Epithelial cell of proximal tubule (primary cell): Measurements from ENCODE around the gene SAMSN1. TPM values are rescaled to one million over a fixed set of nuclear protein-coding genes. Genes with fewer than 3 reads are reported as not detected.
A peak's percentile ranks its signal among the peaks of the same experiment; 100 is the strongest.

ENCODE experiments used
- DNase-seq: peaks from one replicate; pipeline ENCODE4 v3.0.0-alpha.2; 2011; ENCODE audit warnings: low read depth
- H3K4me3 ChIP-seq: 2 replicates; pipeline ENCODE4 v1.5.1; 2011; ENCODE audit warnings: low read depth, mild to moderate bottlenecking, low read length
- CTCF ChIP-seq: conservative IDR thresholded peaks from 2 replicates; pipeline ENCODE4 v1.5.1; 2012; ENCODE audit warnings: low read depth, mild to moderate bottlenecking, low read length
- total RNA-seq: library from RNA; depleted of rRNA; stranded (reverse); fragments of >200 nt; gene quantifications from 2 replicates; pipeline ENCODE4 v1.2.3, GENCODE V29; 2015

SAMSN1 gene
- total RNA-seq, result 0.07 TPM in 1 of 2 replicates, not detected in the other

DNA sequence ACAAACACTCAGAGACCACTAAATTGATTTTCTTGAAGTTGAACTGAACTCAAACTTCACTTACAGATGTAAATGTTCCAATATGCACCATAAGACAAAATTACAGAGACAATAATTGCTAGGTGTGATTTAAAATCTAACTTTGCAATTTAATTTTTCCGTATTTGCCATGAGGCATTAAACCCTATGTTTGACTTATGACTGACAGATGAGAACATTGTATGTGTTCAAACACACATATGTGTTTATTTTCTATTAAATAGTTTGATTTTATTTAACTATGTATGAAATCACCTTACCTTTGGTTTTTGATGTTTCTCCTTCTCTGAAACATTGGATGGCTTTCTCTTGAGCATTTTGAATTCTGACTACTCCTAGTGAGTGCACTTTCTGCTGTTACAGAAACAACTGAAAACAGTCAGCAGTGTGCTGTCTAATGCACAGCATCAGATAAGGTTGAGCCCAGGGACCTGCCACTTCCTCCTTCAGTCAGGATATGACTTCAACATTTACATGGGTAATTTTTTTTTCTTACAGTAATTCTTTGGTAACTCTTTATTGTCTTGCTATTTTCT, at the start of gene SAMSN1:
TSS of gene SAMSN1 (minus strand) at position 410 of the 575 bp plus-strand sequence. CDS start at position 356, 54 bp downstream.
- H3K4me3 ChIP-seq, result no peak within 1 kb of the TSS
- no peak for DNase-seq
- no peak for TF ChIP-seq CTCF

GRCh38 chr21:14595449-14595848, 49.3 kb upstream of the SAMSN1 start:
- no peak for DNase-seq
- TF ChIP-seq CTCF, result no peak
- no peak overlapping the region for H3K4me3 ChIP-seq

DNA sequence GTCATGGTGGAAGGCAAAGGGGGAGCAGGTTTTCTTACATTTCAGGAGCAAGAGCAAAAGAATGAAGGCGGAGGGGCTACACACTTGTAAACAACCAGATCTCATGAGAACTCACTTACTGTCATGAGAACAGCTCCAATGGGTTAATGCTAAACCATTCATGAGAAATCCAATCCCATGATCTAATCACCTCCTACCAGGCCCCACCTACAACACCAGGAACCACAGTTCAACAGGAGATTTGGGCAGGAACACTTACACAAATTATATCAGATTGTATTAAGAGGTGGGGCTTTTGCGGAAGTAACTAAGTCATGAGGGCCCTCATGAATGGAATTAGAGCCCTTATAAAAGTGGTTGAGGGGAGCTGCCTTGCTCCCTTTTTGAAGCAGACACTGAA, 48.9 kb upstream of the SAMSN1 start:
- DNase-seq, result no peak
- TF ChIP-seq CTCF, result no peak
- no peak overlapping the region for H3K4me3 ChIP-seq

DNA sequence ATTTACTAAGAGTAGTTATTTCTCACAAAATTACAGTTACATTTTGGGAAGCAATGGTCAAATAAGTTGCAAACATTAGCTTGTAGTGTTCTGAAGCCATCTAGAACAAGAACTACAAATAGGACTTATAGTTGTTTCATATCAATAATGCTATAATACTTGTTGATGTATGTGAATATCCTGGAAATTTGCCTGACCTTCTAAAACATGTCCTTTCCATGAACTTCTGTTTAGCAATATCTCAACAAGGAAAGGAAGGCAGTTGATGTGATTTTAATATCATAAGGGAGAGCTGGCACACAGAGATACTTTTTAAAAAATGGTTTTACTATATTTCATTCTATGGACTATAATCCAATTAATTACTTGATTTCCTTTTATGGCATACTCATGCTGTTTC, 47.1 kb upstream of the SAMSN1 start:
- H3K4me3 ChIP-seq, result no peak overlapping the region
- DNase-seq, result no peak
- no peak for TF ChIP-seq CTCF

DNA sequence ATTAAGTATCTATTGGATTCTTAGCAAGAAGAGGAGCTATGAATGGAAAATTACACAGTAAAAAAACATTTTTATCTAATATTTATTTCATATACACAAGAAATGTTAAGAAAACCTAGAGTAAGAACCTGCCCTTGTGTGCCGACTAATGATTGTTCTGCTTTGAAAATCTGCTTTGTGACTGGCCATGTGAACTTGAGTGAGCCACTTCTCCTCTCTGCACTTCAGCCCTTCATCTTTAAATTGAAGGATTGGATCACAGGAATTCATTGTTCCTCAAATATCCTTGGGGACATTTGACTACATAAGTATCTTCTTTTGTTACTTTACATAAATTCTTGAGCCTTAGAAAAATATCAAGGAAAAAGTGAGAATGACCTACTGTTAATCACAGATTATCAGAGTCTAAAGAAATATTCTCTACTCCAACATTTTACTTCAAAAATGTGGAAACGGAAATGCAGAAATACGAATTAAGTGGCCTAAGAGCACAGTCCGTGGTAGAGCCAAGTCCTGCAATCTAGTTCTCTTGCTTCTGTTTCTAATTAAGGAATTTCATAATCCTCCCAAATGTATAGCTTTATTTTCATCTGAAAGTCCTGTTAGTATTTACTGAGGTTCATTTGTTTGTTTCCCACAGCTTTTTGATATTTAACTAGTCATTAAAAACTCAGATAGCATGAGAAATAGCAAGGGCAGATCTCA, 46.3 kb upstream of the SAMSN1 start:
- no peak overlapping the region for H3K4me3 ChIP-seq
- DNase-seq, result no peak
- no peak for TF ChIP-seq CTCF

- peak; percentile 45 for DNase-seq
- no peak overlapping the region for H3K4me3 ChIP-seq
- TF ChIP-seq CTCF, result no peak
Observed at GRCh38 chr21:14591882-14592281, 45.8 kb upstream of the SAMSN1 start.

DNA sequence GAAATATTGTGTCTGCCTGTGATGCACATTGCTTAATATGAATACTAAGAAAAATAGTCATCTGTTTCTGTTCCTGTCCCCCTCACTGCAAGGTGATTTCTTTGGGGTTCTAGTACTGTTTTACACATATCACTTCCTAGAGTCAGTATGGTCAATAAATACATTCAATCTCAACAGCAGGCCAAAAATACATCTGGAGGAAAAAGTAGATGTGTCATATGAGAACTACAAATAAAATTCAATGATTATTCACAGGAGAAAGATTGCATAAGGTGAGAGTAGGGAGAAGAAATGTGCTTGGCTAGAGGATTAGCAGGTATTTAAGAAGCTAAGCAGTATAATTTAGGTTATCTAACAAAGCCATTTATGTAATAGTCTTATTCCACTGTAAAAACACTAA, 45.3 kb upstream of the SAMSN1 start:
- TF ChIP-seq CTCF, result no peak
- DNase-seq, result no peak

More for the DNA sequence above, 45.3 kb upstream of the SAMSN1 start:
- no peak overlapping the region for H3K4me3 ChIP-seq
